Tibial artery (tissue), 4 donors: ENCODE results near the gene DYNC2H1.

Experiments used
- DNase-seq, 2 donors: peaks; one replicate each; pipeline ENCODE4 v3.0.0-alpha.2; 2019
- H3K27ac ChIP-seq, 2 donors: fragments of 200-600 bp; sonication (generic) in 1 of 2; 1 replicate in 1 of 2; 2 replicates in 1 of 2; pipeline ENCODE4 v1.5.1; 2018 to 2019; ENCODE audit warnings: mild to moderate bottlenecking in 1 of 2
- H3K27me3 ChIP-seq, 2 donors: fragments of 200-600 bp; sonication (generic) in 1 of 2; one replicate each; pipeline versions ENCODE4 v1.5.1 to v1.6.0; 2016 to 2019
- H3K36me3 ChIP-seq, 3 donors: fragments of 200-600 bp; sonication (generic) in 2 of 3; one replicate each; pipeline ENCODE4 v1.5.1; 2016 to 2019; ENCODE audit warnings: mild to moderate bottlenecking in 2 of 3
- H3K4me1 ChIP-seq, 4 donors: fragments of 200-600 bp; sonication (generic) in 2 of 4; 1 replicate in 3 of 4; 2 replicates in 1 of 4; pipeline ENCODE4 v1.5.1; 2016 to 2019
- H3K4me3 ChIP-seq, 2 donors: fragments of 200-600 bp; sonication (generic) in 1 of 2; 1 replicate in 1 of 2; 2 replicates in 1 of 2; pipeline ENCODE4 v1.5.1; 2018 to 2019; ENCODE audit warnings: mild to moderate bottlenecking in 2 of 2
- H3K9me3 ChIP-seq, 3 donors: fragments of 200-600 bp; sonication (generic) in 1 of 3; one replicate each; pipeline ENCODE4 v1.5.1; 2016 to 2019
- CTCF ChIP-seq, 2 experiments: fragments of 200-600 bp in 1 of 2; fragments of 450-650 bp in 1 of 2; IDR thresholded peaks; one replicate each; pipeline ENCODE4 v1.5.1; 2017 to 2019; ENCODE audit warnings: antibody characterized with exemption in 2 of 2, mild to moderate bottlenecking in 1 of 2, moderate library complexity in 1 of 2
- intact Hi-C: fragments of 100-400 bp; cut with DNase I; formaldehyde crosslinking; loops from one replicate; pipeline ENCODE4 v1.15.0; 2023; ENCODE audit warnings: low total_unique reads

The DYNC2H1 gene

GRCh38 chr11:103406357-103406756, 297.1 kb downstream of the DYNC2H1 start:
- intact Hi-C loops = no loop called here
- no peak for DNase-seq
- H3K4me3 ChIP-seq = no peak overlapping the region
- no peaks in the 10 kb centered on the region for H3K9me3 ChIP-seq
- H3K4me1 ChIP-seq = no peaks in the 10 kb centered on the region
- H3K27me3 ChIP-seq = no peaks in the 10 kb centered on the region
- no peak overlapping the region for H3K27ac ChIP-seq
- TF ChIP-seq CTCF (IDR thresholded peaks at IDR 0.05) = no peak
- peaks cover 0 to under 1% (median 0%) of the 10 kb centered on the region in 3 donors for H3K36me3 ChIP-seq

- H3K4me3 ChIP-seq = no peak overlapping the region
- DNase-seq = no peak
- no peaks in the 10 kb centered on the region for H3K27me3 ChIP-seq
- no peaks in the 10 kb centered on the region for H3K9me3 ChIP-seq
- H3K36me3 ChIP-seq = no peaks in the 10 kb centered on the region
- no peak overlapping the region for H3K27ac ChIP-seq
- H3K4me1 ChIP-seq = no peaks in the 10 kb centered on the region
- intact Hi-C loops = no loop called here
- TF ChIP-seq CTCF (IDR thresholded peaks at IDR 0.05) = no peak
Measured at GRCh38 chr11:103407641-103408040, 298.4 kb downstream of the DYNC2H1 start.

- intact Hi-C loops = no loop called here
- Histone ChIP-seq H3K4me3 (no peak overlapping the region), H3K4me1 (no peaks in the 10 kb centered on the region), H3K9me3 (no peaks in the 10 kb centered on the region), H3K36me3 (peaks cover 0 to under 1% (median 0%) of the 10 kb centered on the region in 3 donors), H3K27me3 (no peaks in the 10 kb centered on the region), H3K27ac (no peak overlapping the region)
- DNase-seq = no peak
- TF ChIP-seq CTCF (IDR thresholded peaks at IDR 0.05) = no peak
Measured at GRCh38 chr11:103413266-103413888, 304.2 kb downstream of the DYNC2H1 start.

GRCh38 chr11:103418014-103418413, 308.8 kb downstream of the DYNC2H1 start:
- H3K9me3 ChIP-seq = no peaks in the 10 kb centered on the region
- H3K27me3 ChIP-seq = no peaks in the 10 kb centered on the region
- no peak overlapping the region for H3K4me3 ChIP-seq
- H3K27ac ChIP-seq = no peak overlapping the region
- H3K4me1 ChIP-seq = no peaks in the 10 kb centered on the region
- TF ChIP-seq CTCF (IDR thresholded peaks at IDR 0.05) = no peak
- DNase-seq = no peak
- H3K36me3 ChIP-seq = peaks cover 0 to 5% (median 0%) of the 10 kb centered on the region in 3 donors
- intact Hi-C loops = no loop called here

GRCh38 chr11:103420593-103420992, 311.4 kb downstream of the DYNC2H1 start:
- Histone ChIP-seq H3K4me1 (no peaks in the 10 kb centered on the region), H3K27ac (no peak overlapping the region), H3K27me3 (no peaks in the 10 kb centered on the region), H3K36me3 (peaks cover 0 to 5% (median 0%) of the 10 kb centered on the region in 3 donors), H3K9me3 (no peaks in the 10 kb centered on the region), H3K4me3 (no peak overlapping the region)
- DNase-seq = no peak
- TF ChIP-seq CTCF (IDR thresholded peaks at IDR 0.05) = no peak
- intact Hi-C loops = no loop called here
